D341Med (cell line): ENCODE results near the gene SSTR3.

ENCODE experiments used
- DNase-seq: peaks from one replicate; pipeline ENCODE4 v3.0.0; 2012; ENCODE audit warnings: low spot score

Gene SSTR3

DNA sequence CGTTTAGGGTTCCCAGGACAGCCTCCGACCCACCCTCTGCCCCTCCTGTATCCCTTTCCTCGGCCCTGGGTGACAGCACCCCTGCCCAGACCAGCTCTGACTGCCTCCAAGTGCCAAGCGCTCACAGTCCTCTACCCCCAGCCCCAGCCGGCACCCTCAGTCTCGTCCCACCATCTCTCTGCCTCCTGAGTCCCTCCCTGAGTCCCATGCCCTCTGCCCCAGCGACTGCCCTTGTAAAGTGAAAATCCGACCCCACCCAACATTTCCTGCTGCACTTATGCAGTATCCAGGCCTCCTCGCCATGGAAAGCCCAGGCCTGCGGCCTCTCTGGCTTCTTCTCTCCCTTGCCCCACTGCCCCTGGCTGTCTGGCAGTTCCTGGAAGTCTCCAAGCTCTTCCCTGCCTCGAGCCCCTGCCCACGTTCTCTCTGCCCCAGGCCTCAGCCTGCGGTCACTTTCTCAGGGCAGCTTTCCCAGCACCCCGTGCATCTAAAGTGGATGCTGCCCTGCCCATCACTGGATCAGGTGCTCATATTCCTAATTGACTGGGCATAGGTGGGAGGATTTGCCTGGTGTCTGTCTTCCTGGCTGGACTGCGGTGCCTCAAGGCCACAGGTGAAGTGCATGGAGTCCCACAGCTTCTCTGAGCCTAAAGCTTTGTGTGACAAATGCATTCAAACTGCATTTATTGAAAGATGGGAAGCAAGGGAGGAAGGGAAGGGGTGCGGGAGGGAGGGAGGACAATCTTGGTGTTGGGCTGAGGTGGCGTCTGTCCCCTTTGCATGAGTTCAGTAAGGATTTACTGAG lies 44.9 kb downstream of the SSTR3 start:
- DNase-seq: no peak

DNA sequence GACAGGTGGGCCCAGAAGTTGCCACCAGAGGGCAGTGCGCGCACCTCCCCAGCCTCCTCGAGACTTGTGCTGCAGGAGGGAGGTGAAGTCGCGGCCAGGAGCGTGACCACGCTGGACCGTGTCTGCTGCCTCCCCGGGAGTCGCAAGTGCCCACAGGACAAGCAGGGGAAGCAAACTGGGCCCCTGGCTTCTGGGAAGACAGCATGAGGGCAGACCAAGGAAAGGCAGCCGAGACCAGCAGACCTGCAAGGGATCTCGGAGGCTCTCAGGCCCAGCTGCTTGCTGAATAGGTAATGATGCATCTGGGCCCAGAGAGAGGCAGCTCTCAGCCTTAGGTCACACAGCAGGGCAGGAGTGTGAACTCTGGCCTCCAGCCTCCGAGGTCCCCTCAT lies 45.6 kb downstream of the SSTR3 start:
- DNase-seq: peak; percentile 88

DNA sequence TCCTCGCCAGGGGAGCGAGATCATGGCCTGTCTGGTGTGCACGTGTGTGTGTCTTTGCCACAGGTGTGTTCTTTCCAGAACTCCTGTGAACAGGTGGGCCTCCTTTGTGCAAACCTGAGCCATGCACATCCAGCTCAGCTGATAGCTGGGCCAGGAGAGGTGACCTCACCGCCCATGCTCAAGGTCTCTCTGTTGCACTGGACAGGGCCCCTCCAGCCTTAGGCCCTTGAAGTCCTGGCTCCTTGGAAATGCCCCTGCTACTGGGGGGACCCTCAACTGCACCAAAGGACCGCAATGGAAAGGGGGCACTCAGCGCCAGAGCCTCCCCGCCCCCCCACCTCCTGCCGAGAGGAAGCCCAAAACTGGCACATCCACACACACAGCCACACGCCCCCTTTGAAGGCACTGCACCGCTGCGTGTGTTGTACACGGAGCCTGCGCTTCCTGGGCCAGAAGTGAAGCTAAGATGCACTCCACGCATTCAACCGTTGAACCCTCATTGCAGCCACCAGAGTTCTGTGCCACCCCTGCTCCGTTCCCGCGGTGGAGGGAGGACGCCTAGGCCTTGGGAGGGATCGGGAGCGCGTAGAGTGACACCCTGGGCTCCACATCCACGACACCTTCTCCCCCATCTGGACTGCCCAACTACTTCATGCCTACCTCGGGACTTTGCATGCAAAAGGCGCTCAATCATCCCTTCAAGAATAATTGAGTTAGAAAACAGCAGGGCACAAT lies 46.2 kb downstream of the SSTR3 start:
- no peak for DNase-seq

DNA sequence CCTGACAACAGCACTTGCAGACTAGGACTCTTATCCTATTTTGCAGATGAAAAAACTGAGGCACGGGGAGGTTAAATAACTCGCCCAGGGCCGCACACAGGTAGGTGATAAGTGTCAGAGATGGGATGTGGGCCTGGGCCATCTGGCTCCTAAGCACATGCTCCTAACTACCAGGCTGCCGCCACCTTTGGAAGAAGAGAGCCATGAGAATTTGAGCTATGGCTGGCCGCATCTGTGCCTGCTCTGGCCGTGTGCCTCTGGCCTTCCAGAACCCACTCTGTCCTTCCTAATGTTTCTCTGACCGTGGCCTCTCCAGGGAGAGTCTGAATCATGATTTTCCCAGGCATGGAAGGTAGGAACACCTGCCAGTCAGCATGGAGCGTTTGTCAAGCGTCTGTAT lies 47.2 kb downstream of the SSTR3 start:
- DNase-seq: no peak

DNA sequence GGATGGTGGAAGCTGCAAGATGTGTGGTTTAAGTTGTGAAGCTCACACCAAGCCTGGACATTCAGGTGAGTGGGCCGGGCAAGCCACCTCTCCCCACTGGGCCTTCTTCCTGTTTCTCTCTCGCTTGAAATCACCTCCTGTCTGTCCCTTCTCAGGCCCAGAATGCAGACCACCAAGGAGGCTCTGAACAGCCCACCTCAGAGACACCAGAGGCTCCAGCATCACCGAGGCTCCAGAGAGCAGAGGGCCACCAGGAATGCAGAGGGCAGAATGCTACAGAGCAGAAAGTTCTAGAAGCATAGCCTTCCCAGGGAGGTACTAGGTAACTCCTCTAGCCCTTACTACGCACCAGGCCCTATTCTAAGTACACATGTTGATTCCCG lies 47.8 kb downstream of the SSTR3 start:
- no peak for DNase-seq

DNA sequence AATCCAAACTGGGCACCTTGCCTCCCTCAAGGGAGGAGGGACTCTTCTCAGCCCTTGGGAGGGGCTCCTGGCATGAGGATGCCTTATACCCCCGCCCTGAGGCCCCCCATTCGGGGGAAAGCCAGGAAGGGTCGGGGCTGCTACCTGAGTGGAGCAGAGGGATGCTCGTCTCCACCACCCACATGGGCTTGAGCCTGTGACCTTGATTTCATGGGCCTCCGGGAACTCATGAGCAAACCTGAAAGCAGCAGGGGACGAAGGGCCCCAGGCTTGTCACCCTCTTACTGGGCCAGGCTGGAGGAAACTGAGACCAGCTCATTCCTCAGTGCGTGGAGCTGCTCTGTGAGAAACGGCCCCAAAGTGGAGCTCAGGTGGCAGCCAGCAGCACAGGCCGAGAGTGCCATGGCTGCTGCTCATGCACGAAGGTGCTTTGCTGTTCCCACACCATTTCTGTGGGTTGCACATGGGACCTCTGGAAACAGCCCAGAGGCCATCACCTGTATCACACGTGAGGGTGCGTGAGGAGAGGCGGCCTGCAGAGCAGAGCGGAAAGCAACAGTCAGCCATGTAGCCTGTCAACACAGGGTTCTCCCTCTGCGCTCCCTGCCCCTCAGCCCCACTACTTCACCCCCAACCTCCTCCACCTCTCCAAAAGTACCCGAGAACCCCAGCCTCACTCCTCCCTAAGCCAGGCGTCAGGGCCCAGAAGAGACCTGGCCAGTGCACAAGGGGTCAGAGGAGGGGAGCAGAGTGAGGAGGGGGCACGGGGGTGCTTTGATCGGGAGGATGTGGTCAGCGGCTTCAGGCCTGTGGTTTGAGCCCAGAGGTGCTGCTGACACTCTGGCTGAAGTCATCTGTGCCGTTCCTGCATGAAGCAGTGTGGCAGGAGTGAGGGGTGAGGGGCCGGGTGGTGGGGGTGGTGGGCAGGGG lies 48.4 kb downstream of the SSTR3 start:
- no peak for DNase-seq

DNA sequence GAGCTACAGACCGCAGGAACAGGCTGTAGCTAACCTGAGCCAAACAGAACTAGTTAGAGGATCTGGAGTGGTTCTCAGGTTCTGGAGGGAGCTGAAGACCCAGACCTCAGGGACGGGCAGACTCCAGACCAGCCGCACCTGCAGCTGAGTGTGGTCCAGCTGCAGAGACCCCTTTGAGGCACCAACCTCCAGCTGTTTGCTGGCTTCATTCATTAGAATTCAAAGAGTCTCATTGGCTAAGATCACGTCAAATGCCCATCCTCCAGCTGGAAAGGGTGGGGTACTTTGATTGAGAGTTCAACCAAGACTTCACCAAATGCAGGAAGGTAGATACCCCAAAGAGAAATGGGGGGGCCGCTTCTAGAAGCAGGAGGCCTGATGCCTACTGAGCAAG lies 49.2 kb downstream of the SSTR3 start:
- DNase-seq: no peak

DNA sequence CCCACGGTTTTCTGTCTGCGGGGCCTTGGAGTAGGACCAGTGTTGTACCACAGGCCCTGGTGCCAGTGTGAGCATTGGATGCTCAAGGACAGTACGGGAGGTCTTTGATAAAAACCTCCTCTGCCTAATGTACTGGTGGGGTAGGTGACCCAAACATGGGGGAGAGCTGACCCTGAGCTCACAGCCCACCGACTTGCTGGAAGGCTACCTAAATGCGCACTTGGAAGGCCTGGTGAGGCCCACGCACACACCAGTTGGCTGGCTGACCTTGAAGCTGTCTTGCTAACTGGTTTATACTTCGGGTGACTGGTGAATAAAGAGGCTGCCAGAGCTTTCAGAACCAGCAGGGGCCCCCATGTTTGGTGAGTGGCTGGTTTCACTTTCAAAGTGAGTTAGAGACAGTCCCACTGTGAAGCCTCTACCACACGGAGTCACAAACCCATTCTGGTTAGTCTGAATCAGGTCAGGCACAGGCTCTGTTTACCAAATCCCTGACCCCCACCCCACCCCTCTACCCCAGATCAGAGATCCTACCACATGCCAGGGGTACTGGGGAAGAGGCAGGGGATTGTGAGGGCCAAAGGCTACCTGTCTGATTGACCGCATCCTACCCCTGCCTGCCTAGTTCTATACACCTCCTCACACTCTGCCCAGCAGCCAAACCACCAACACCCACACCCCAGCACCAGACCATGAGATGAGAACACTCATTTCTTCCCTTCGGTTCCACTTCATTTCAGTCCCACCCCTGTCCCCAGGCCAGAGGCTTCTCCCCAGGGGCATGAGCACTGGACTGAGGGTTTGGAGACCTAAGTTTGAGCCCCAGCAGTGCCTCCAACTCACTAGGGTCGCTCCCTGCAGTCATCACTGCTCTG lies 49.8 kb downstream of the SSTR3 start:
- DNase-seq: no peak

DNA sequence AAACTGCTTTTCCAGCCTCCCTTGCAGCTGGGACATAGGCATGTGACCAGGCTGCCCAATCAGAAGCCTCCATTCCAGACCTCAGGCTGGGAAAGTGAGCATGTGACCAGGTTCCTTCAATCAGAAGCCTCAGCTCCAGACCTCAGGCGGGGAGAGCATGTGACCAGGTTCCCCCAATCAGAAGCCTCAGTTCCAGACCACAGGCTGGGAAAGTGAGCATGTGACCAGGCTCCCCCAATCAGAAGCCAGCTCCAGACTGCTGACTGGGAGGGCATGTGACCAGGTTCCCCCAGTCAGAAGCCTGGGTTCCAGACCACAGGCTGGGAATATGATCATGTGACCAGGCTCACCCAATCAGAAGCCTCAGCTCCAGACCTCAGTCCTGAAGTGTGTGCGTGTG lies 50.8 kb downstream of the SSTR3 start:
- no peak for DNase-seq

DNA sequence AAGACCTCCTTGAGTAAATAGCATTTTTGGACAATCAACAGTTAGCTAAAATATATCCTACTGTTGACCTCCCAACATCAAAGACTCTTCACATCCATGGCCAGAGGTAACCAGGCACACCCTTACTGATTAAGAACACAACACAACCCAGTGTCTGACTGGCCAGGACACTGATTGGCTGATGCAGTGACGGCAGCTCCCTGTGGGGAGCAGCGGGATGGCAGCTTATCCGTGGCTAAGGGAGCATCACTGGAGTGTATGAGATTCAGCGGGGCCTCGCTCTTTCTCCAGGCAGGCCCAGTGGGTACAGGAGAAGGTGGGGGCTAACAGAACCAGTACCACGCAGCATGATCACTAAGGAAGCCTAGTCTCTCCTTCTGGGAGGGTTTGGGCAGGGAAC lies 52.2 kb downstream of the SSTR3 start:
- DNase-seq: no peak

DNA sequence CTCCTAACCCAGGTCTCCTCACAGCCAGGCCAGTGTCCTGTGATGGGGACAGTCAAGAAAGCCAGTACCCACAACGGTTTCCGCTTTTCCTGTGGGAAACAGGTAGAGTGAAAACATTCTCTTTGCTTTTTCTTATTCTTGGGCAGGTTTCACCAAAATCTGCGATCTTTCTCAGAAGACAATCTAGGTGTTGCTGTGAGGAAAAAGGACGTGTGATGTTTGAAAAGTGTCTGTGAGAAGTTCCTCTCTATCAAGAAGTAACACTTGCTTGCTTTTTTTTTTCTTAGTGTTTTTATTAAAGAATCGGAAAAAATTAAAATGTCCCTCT lies 53.4 kb downstream of the SSTR3 start:
- no peak for DNase-seq

DNA sequence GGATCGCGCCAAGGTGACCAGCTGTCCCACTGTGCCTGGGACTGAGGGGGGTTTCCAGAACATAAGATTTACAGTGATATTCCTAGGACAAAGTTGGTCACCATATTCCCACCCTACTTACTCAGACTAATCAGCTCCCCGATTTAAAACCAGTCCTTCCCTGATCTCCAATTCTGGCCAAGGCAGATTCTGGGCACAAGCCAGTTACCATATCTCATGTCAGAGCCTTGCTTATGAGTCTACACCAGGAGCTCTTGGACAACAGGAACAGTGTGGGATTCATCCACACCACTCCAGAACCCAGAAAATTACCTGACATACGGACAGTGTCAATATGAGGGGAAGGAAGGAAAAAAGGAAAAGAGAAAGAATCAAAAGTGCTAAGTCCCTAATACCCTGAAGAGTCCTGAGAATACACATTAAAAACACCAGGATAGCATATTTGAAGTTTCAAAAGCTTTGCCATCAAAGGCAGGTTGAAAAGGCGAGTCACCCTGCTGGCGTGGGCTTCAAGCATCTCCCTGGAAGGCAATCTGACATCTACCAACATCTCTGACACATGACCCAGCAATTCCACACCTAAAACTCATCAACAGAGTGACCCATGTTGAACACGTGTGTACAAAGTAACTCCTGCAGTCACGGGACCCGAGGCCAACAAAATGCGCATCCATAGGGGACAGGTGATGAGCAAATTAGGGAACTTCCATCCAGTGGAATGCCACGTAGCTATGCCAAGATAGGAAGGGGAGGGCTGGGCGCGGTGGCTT lies 54.6 kb downstream of the SSTR3 start:
- DNase-seq: no peak

DNA sequence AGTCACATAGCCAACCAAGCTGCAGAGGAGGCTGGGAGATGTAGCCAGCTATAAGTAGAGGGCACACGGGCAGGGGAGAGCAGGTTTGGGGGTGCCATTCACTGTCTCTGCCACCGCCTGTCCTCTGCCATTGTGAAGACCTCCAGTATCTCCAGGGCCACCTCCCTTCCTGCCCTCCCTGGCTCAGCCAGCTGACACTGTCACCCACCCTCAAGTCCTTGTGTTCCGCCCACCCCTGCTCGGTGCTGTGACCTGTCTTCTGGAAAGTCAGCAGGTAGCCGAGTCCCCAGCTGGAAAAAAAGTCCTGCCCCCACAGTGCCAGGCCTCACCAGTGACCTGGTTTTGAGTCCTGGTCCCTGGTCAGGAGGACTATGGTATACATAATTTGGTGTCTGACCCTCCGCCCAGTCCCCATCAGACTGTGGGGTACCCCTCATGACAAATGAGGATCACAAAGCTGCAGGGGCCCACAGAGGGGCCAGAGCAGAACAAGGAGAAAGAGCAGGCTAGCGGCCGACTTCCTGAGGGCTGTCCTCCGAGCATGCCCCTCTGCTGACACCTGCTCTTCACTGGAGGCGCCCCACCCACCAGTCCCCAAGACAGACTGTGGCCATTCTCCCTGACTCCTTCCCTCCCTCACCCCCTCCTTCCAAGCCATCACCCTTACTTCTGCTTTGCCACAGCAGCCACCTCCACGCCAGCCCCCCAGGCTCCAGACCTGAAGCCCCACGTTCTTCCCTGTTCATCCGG lies 55.4 kb downstream of the SSTR3 start:
- DNase-seq: no peak

DNA sequence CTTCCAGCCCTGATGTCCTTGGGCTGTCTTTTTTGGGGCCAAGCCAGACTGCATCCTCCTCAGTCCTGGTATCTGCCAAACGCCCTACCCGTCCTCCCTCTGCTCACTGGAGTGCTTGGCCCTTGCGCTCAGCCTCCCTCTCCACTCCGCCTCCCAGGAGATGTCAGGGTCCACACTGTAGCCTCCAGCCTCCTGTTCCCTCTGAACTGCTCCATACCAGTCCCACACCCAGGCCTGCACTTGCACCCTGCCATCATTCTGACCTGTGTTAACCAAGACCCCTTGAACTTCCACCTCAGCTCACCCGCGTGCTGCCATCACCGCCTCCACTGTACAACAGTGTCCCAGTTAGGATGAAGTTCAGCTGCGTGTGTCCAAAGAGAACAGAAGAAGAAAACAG lies 56.3 kb downstream of the SSTR3 start:
- no peak for DNase-seq

DNA sequence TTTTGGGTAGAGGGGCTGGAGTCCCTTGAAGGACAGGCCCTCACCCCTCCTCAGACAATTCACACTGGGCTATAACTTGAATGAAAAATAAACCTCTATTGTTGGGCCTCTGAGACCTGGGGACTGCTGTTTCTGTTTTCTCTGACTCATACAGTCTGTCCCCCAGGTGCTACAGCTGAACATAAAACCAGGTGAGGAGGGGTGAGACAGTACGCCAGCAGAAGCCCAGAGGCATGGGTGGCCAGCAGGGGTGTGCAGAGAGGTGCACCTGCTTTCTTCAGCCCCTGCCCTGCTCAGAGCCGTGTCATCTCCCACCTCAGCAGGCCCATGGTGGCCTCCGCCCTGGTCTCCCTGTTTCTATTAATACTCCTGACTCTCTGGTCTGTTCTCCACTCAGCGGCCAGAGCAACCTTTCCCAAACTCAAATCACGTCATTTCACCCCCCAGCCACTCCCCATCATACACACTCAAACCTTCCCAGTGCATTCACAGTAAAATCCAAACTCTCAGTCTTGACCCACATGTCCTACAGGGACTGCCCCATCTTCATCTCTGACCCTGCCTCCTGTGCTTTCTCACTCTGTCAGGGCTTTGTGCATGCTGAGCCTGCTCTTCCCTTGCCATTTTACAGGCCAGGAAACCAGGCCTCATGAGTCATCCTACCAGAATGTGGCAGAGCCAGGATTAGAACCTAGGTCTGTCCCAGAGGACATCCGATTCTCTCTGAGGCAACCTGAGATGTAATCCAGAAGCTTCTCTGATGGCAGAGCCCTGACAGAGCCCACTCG lies 57.2 kb downstream of the SSTR3 start:
- DNase-seq: no peak
